C1 segment of cervical spinal cord (tissue), 14 donors: ENCODE data around the gene RAPGEF5.

Source experiments
- DNase-seq, 14 donors: peaks; one replicate each; lab custom pipeline; 2025; lab: John Stamatoyannopoulos, UW

Gene RAPGEF5

GRCh38 chr7:22346383-22347107, 10.4 kb downstream of the RAPGEF5 start:
- no peak for DNase-seq

- no peak for DNase-seq
Observed at GRCh38 chr7:22344655-22345054, 12.3 kb downstream of the RAPGEF5 start.

GRCh38 chr7:22343612-22344011, 13.3 kb downstream of the RAPGEF5 start:
- DNase-seq, result no peak

- no peak for DNase-seq
Observed at GRCh38 chr7:22343071-22343470, 13.9 kb downstream of the RAPGEF5 start.

GRCh38 chr7:22339725-22340390, 17.1 kb downstream of the RAPGEF5 start:
- DNase-seq, result no peak

GRCh38 chr7:22338877-22339276, 18.1 kb downstream of the RAPGEF5 start:
- DNase-seq, result no peak

GRCh38 chr7:22338411-22338810, 18.5 kb downstream of the RAPGEF5 start:
- DNase-seq, result no peak

GRCh38 chr7:22333680-22334141, 23.2 kb downstream of the RAPGEF5 start:
- peak in 1 of 14 donors; percentile 71 for DNase-seq

GRCh38 chr7:22332461-22332870, 24.5 kb downstream of the RAPGEF5 start:
- DNase-seq, result no peak

- DNase-seq, result no peak
Observed at GRCh38 chr7:22331704-22332103, 25.2 kb downstream of the RAPGEF5 start.

GRCh38 chr7:22330903-22331302, 26.1 kb downstream of the RAPGEF5 start:
- DNase-seq, result no peak

- no peak for DNase-seq
Observed at GRCh38 chr7:22329816-22330524, 27.0 kb downstream of the RAPGEF5 start.

- DNase-seq, result no peak
Observed at GRCh38 chr7:22326181-22326580, 30.8 kb downstream of the RAPGEF5 start.

- no peak for DNase-seq
Observed at GRCh38 chr7:22325671-22326070, 31.3 kb downstream of the RAPGEF5 start.

- DNase-seq, result no peak
Observed at GRCh38 chr7:22323714-22324113, 33.2 kb downstream of the RAPGEF5 start.

GRCh38 chr7:22320416-22320815, 36.5 kb downstream of the RAPGEF5 start:
- DNase-seq, result no peak

- DNase-seq, result no peak
Observed at GRCh38 chr7:22319424-22320403, 37.2 kb downstream of the RAPGEF5 start.

GRCh38 chr7:22318376-22318775, 38.6 kb downstream of the RAPGEF5 start:
- DNase-seq, result no peak

- DNase-seq, result no peak
Observed at GRCh38 chr7:22317632-22318031, 39.3 kb downstream of the RAPGEF5 start.

- no peak for DNase-seq
Observed at GRCh38 chr7:22316914-22317313, 40.0 kb downstream of the RAPGEF5 start.

- no peak for DNase-seq
Observed at GRCh38 chr7:22307816-22308215, 49.1 kb downstream of the RAPGEF5 start.
